MCF 10A (cell line): Measurements from ENCODE around the gene PTPRU. TPM values are rescaled to one million over a fixed set of nuclear protein-coding genes. Genes with fewer than 3 reads are reported as not detected.
"Not testable (repeated sequence)": the region's sequence is repeated elsewhere in the genome, so short reads cannot be mapped to it uniquely, and the experiment has no call there.

Experiments used
- BruUV-seq: library from RNA; stranded (reverse); fragments of 400-500 nt; replicated peaks from 2 replicates; lab custom pipeline; 2021; lab: Mats Ljungman, UMichigan
- CTCF ChIA-PET: fragments of 300-600 bp; sonication (Branson Sonifier 250); formaldehyde crosslinking; extraction: SDS; loops from one replicate; lab custom pipeline; 2021; ENCODE audit warnings: antibody characterized with exemption, inconsistent platforms; lab: Yijun Ruan, JAX
- POLR2A ChIA-PET: fragments of 300-600, 350-650 bp; sonication (Branson Sonifier 250); formaldehyde crosslinking; extraction: SDS; loops from one replicate; lab custom pipeline; 2020; ENCODE audit warnings: antibody characterized with exemption, inconsistent platforms; lab: Yijun Ruan, JAX
- DNase-seq: peaks from one replicate; pipeline ENCODE4 v3.0.0-alpha.2; 2018; ENCODE audit not compliant: unreplicated experiment
- H3K27ac Mint-ChIP-seq: one replicate; pipeline ENCODE4 v1.8.0; 2022; ENCODE audit warnings: mild to moderate bottlenecking, low read depth, mixed read lengths; ENCODE audit not compliant: unreplicated experiment
- H3K27me3 Mint-ChIP-seq: one replicate; pipeline ENCODE4 v1.8.0; 2022; ENCODE audit warnings: mixed read lengths; ENCODE audit not compliant: insufficient read depth, unreplicated experiment
- H3K36me3 Mint-ChIP-seq: one replicate; pipeline ENCODE4 v1.8.0; 2022; ENCODE audit warnings: mild to moderate bottlenecking, moderate library complexity, mixed read lengths; ENCODE audit not compliant: insufficient read depth, unreplicated experiment
- H3K4me1 Mint-ChIP-seq: one replicate; pipeline ENCODE4 v1.8.0; 2022; ENCODE audit warnings: mixed read lengths; ENCODE audit not compliant: insufficient read depth, unreplicated experiment
- H3K4me3 Mint-ChIP-seq: one replicate; pipeline ENCODE4 v1.8.0; 2022; ENCODE audit warnings: mild to moderate bottlenecking, moderate library complexity, mixed read lengths; ENCODE audit not compliant: unreplicated experiment
- H3K9me3 Mint-ChIP-seq: one replicate; pipeline ENCODE4 v1.8.0; 2022; ENCODE audit warnings: mixed read lengths; ENCODE audit not compliant: unreplicated experiment
- intact Hi-C: fragments of 100-400 bp; cut with micrococcal nuclease; formaldehyde crosslinking; loops from 2 replicates; pipeline ENCODE4 v1.14.1; 2022
- total RNA-seq: library from RNA; stranded (reverse); gene quantifications from 2 replicates; pipeline ENCODE4 v1.2.3, GENCODE V29; 2022
- TF ChIP-seq, protein P1 (sequence below): fragments of 200-600 bp; IDR thresholded peaks from one replicate; pipeline ENCODE4 v1.8.0; 2022; ENCODE audit warnings: antibody characterized with exemption, mild to moderate bottlenecking; ENCODE audit not compliant: unreplicated experiment

The PTPRU gene
- total RNA-seq, 1 experiment from 2014 or later: 24.1 TPM

DNA sequence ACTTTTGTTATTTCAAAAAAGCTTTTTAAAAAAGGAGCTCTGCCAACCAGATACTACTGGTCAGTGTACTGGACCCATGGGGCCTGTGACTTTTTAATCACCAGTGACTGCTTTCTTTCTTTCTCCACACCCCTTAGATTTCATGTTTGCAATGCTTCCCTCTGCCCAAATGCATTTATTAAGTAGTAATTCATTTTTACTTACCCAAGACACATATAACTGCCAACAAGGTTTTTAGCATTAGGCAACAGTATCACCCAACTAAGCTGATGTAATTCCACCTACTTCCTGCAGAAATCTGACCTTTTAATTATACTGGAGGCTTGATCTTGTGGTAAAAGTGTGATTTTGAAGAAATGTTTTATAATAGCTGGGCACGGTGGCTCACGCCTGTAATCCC lies 18.1 kb upstream of the PTPRU start:
- Mint-ChIP-seq H3K27ac (peak overlapping the region; percentile 4), H3K4me3 (no peak overlapping the region), H3K4me1 (no peaks in the 10 kb centered on the region), H3K36me3 (peaks cover 53% of the 10 kb centered on the region), H3K27me3 (no peaks in the 10 kb centered on the region), H3K9me3 (no peaks in the 10 kb centered on the region)
- POLR2A ChIA-PET: interaction anchor here (1.3 to 1.7 kb wide), 2 partner anchors 12 to 21 kb away, joined by 3 to 8 read pairs; no protein-coding TSS in a partner anchor
- TF ChIP-seq, protein P1, sequence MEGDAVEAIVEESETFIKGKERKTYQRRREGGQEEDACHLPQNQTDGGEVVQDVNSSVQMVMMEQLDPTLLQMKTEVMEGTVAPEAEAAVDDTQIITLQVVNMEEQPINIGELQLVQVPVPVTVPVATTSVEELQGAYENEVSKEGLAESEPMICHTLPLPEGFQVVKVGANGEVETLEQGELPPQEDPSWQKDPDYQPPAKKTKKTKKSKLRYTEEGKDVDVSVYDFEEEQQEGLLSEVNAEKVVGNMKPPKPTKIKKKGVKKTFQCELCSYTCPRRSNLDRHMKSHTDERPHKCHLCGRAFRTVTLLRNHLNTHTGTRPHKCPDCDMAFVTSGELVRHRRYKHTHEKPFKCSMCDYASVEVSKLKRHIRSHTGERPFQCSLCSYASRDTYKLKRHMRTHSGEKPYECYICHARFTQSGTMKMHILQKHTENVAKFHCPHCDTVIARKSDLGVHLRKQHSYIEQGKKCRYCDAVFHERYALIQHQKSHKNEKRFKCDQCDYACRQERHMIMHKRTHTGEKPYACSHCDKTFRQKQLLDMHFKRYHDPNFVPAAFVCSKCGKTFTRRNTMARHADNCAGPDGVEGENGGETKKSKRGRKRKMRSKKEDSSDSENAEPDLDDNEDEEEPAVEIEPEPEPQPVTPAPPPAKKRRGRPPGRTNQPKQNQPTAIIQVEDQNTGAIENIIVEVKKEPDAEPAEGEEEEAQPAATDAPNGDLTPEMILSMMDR: no peak
- no peak for DNase-seq
- CTCF ChIA-PET: interaction anchor here (1.2 to 1.4 kb wide), 2 partner anchors 13 to 16 kb away, joined by 3 to 7 read pairs; partner anchors contain the start of gene MECR
- intact Hi-C loops: no loop called here
- no TSS peak for BruUV-seq

DNA sequence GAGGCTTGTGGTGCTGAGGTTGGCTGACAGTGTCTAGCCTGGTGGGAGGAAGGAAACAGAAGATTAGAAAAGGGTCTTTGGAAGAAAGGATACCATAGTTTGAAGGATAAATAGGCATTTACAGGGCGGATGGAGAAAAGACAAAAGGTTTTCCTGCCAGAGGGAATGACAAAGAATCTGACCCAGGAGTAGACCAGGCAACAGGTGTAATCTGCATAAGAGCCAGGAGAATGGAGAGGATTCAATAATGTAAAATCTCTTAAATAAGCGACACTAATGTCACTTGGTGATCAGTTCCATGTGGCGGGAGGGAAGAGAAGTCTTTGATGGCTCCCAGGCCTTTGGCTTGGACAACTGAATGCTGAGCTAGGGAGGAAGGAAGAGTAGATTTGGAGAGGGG lies 15.0 kb upstream of the PTPRU start:
- Mint-ChIP-seq H3K27me3 (no peaks in the 10 kb centered on the region), H3K4me1 (no peaks in the 10 kb centered on the region), H3K9me3 (no peaks in the 10 kb centered on the region), H3K36me3 (peaks cover 39% of the 10 kb centered on the region), H3K27ac (no peak overlapping the region), H3K4me3 (no peak overlapping the region)
- TF ChIP-seq, protein P1: no peak
- ChIA-PET POLR2A (interaction anchor here (1.4 kb wide), 1 partner anchor 8 kb away, joined by 3 read pairs; no protein-coding TSS in a partner anchor), CTCF (interaction anchor here (1.4 kb wide), 1 partner anchor 19 kb away, joined by 6 read pairs; no protein-coding TSS in a partner anchor)
- DNase-seq: no peak
- intact Hi-C loops: no loop called here
- BruUV-seq: no TSS peak

DNA sequence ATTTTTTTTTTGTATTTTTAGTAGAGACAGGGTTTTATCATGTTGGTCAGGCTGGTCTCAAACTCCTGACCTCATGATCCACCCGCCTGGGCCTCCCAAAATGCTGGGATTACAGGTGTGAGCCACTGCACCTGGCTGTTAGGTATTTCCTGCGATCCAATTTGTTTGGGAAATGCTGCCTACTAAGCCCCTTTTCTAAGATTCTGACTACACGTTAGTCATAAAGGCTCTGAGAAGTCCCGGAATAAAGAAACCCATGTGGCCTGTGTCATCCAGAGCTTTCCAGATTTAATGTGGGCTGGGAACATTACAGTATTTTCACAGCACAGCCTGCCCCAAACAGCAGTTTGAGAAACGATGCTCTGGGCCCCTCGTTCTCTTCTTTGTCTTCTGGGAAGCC lies 14.1 kb upstream of the PTPRU start:
- DNase-seq, BruUV-seq, POLR2A ChIA-PET, H3K4me1 Mint-ChIP-seq, H3K27ac Mint-ChIP-seq, H3K9me3 Mint-ChIP-seq, H3K27me3 Mint-ChIP-seq, H3K4me3 Mint-ChIP-seq, intact Hi-C loops: not testable (repeated sequence)
- H3K36me3 Mint-ChIP-seq: peaks cover 33% of the 10 kb centered on the region
- CTCF ChIA-PET: interaction anchor here (0.6 to 1.2 kb wide), 2 partner anchors 20 to 206 kb away, joined by 4 read pairs; no protein-coding TSS in a partner anchor

DNA sequence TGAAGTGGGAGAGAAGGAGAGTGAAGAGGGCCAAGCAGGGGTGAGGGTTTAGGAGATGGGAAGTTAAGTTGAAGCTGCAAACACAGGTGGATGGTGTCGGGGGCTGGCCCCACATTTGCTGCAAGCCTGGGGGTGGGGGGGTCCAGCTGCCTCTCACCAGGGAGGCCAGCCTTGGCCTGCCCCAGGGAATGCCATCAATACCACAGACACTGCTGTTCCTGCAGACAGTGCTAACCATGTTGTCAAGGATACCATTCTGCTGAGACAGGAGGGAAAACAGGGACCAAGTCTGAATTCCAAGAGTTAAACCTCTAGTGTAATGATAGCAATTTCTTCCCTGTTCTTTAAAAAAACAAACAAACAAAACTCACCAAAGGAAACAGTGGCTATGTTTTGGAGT lies 13.6 kb upstream of the PTPRU start:
- Mint-ChIP-seq H3K4me3 (no peak overlapping the region), H3K36me3 (peaks cover 33% of the 10 kb centered on the region), H3K27me3 (no peaks in the 10 kb centered on the region), H3K4me1 (peaks cover 3% of the 10 kb centered on the region), H3K9me3 (no peaks in the 10 kb centered on the region), H3K27ac (no peak overlapping the region)
- no TSS peak for BruUV-seq
- POLR2A ChIA-PET: no interaction called here
- intact Hi-C loops: no loop called here
- CTCF ChIA-PET: interaction anchor here (1.2 kb wide), 1 partner anchor 20 kb away, joined by 4 read pairs; no protein-coding TSS in a partner anchor
- TF ChIP-seq, protein P1: no peak
- no peak for DNase-seq
